Hepatocyte (in vitro differentiated cells): Measurements from ENCODE around the gene PDE8B.

Experiments used
- CTCF ChIP-seq: fragments of 200-600 bp; sonication (generic); IDR thresholded peaks from 2 replicates; pipeline ENCODE4 v1.5.1; 2016; ENCODE audit warnings: antibody characterized with exemption, mild to moderate bottlenecking; ENCODE audit not compliant: poor library complexity
- EZH2 ChIP-seq: fragments of 200-600 bp; sonication (generic); IDR thresholded peaks from 2 replicates; pipeline ENCODE4 v1.6.1; 2016; ENCODE audit warnings: antibody characterized with exemption, mild to moderate bottlenecking, borderline replicate concordance

GRCh38 chr5:77355751-77356150 lies 145.3 kb downstream of the PDE8B start:
- TF ChIP-seq EZH2 (no peak), CTCF (no peak)
